GM19023 (cell line): ENCODE data around the gene NDST1.

Source experiments
- ATAC-seq: cut with Tn5 transposase; IDR thresholded peaks from one replicate; pipeline ENCODE4 v1.9.1; 2021; ENCODE audit warnings: mild to moderate bottlenecking, moderate library complexity; ENCODE audit not compliant: unreplicated experiment

The NDST1 gene

GRCh38 chr5:150521939-150522503, 14.1 kb downstream of the NDST1 start:
- no peak for ATAC-seq

GRCh38 chr5:150522504-150523414, 14.8 kb downstream of the NDST1 start:
- ATAC-seq = no peak

GRCh38 chr5:150523472-150524350, 15.8 kb downstream of the NDST1 start:
- ATAC-seq = no peak

GRCh38 chr5:150525163-150525562, 17.2 kb downstream of the NDST1 start:
- ATAC-seq = no peak

DNA sequence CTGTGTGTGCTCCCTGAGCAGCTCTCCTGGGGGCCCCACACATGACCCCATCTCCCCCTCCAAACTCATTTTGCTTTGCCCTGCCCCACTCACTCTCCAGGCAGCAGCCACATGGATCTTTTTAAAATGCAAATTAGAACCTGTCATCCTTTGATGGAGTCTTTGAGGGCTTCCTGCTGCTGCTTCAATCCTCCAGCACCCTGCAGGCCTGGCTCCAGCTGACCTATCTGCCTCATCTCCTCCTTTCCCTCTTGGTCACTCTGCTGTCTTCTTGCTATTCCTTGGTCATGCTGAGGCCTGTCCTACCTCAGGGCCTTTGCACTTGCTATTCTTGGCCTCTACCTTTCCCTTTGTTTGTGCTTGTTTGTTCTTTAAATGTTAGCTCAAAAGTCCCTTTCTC, 17.9 kb downstream of the NDST1 start:
- no peak for ATAC-seq

DNA sequence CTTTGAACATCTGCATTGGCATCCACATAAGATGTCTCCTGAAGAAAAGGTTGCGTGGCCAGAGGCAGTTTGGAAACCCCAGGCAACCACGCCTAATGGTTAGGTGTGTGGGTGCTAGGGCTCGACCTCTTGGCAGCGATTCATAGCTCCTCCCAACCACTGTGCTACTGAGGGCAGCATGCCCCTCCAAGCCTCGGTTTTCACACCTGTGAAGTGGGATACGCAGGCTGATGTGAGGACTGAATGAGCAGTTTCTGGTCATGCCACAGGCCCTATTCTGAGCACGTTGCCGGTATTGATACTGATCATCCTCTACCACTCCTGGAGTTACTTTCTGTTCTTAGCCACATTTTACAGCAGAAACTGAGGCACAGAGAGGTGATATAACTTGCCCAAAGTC, 19.1 kb downstream of the NDST1 start:
- no peak for ATAC-seq

DNA sequence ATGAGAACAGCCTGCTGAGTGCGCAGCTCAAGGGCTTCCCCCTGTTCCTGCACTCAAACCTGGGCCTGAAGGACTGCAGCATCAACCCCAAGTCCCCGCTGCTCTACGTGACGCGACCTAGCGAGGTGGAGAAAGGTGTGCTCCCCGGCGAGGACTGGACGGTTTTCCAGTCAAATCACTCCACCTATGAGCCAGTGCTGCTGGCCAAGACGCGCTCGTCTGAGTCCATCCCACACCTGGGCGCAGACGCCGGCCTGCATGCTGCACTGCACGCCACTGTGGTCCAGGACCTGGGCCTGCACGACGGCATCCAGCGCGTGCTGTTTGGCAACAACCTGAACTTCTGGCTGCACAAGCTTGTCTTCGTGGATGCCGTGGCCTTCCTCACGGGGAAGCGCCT, 19.9 kb downstream of the NDST1 start:
- no peak for ATAC-seq

DNA sequence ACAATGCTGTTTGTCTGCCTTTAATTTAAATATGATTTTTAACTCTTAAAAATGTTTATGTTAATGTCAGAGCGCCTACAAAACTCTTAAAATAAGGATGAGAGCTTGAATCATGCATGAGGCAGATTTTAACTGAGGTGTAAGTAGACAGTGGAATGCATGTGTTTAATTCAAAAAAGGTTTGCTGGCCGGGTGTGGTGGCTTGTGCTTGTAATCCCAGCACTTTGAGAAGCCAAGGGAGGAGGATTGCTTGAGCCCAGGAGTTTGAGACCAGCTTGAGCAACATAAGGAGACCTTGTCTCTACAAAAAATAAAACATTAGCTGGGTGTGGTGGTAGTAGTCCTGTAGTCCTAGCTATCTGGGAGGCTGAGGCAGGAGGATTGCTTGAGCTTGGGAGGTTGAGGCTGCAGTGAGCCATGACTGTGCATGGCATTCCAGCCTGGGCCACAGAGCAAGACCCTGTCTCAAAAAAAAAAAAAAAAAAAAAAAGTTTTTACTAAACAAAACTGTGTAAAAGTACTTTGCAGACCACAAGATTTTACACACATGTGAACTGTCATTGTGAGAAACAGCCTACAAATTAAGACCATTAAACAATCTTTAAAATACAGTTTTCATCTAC, 21.1 kb downstream of the NDST1 start:
- ATAC-seq = no peak

DNA sequence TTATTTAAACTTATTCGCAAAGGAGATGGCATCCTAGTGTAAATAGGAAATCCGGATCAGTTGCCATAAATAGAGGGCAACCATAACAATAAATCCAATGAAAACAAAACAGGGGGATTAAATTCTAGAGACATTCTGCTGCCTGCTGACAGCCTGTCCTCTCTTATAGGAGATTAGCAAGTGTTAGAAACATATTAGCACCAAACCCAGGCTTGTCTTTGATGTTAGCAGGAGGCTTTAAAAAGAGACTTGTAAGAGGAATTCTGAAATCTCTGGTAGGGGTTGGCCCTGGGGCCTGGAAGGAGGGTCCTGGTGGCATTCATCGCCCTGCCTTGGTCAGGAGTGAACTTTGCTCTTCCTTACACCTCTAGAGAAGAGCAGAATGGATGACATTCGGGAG, 21.6 kb downstream of the NDST1 start:
- no peak for ATAC-seq

DNA sequence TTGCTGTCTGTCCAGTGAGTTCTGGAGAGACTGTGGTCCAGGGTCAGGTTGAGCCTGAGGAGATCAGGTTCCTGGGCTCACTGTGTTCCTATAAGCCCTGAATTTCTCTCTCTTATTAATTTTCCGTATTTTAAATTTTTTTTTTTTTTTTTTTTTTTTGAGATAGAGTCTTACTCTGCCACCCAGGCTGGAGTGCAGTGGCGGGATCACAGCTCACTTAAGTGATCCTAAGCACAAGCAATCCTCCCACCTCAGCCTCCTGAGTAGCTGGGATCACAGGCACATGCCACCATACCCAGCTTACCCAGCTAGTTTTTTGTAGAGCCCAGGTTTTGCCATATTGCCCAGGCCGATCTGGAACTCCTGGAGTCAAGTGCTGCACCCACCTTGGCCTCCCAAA, 22.5 kb downstream of the NDST1 start:
- ATAC-seq = no peak

DNA sequence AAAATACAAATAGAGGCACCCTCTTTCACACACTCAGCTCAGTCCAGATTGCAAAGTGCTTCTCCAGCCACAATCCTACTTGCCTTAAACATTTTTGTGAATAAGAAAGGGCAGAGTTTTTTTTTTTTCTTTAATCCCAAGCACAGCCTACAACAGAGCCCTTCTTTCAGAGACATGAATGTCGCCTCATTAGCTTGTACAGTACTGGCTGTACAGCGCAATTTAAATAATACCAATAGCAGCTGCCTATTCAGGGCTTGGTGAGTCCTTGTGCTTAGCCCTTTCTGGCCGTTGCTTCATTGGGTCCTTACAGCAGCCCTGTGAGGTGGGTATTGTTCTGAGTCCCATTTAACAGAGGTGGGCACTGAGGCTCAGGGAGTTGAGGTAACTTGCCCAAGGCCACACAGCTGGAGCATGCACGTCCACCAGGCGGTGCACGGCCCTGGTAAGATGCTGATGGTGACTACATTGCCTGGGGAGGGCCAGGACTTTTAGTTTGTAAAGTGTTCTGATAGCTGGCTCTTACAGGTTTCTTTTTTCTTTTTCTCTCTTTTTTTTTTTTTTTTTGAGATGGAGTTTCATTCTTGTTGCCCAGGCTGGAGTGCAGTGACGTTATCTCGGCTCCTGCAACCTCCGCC, 23.1 kb downstream of the NDST1 start:
- ATAC-seq = no peak

DNA sequence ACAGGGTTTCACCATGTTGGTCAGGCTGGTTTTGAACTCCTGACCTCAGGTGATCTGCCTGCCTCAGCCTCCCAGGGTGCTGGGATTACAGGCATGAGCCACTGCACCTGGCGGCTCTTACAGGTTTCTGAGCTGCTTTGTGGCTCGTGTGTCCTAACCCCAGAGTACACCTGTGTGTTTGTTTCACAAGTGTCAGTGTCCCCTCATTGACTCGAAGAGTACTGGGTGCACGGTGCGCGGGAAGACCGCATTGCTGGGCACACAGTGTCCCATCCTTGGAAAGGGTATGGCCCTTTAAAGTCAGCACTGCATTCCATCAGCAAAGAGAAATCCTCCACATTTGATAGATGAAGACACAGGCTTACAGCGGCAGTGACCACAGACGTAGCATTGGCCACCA, 23.8 kb downstream of the NDST1 start:
- ATAC-seq = no peak

GRCh38 chr5:150532151-150532550, 24.2 kb downstream of the NDST1 start:
- no peak for ATAC-seq

GRCh38 chr5:150532996-150533395, 25.1 kb downstream of the NDST1 start:
- no peak for ATAC-seq

DNA sequence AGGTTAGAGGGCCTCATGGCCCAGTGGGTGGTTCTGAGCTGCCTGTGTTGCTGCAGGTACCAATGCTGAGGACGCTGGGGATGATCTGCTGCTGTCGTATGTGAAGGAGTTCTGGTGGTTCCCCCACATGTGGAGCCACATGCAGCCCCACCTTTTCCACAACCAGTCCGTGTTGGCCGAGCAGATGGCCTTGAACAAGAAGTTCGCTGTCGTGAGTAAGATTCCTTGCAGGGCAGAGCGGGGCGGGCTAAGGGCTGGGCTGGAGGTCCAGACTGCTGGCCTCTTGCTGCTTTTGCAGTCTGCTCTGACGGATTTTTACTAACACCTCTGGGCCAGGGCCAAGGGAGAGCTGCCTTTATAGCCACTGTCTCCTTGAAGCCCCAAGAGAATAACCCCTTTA, 26.9 kb downstream of the NDST1 start:
- no peak for ATAC-seq

DNA sequence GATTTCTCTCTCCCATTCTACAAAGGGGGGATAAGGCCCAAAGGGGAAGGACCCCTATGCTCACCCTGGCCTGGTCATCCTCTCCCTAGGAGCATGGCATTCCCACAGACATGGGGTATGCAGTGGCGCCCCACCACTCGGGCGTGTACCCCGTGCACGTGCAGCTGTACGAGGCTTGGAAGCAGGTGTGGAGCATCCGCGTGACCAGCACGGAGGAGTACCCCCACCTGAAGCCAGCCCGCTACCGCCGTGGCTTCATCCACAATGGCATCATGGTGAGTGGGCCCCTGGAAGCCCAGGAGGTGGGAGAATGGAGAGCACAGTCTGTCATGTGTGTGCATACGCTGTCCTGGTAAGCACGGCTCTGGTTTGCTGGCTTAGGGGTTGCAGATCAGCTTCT, 27.7 kb downstream of the NDST1 start:
- no peak for ATAC-seq

DNA sequence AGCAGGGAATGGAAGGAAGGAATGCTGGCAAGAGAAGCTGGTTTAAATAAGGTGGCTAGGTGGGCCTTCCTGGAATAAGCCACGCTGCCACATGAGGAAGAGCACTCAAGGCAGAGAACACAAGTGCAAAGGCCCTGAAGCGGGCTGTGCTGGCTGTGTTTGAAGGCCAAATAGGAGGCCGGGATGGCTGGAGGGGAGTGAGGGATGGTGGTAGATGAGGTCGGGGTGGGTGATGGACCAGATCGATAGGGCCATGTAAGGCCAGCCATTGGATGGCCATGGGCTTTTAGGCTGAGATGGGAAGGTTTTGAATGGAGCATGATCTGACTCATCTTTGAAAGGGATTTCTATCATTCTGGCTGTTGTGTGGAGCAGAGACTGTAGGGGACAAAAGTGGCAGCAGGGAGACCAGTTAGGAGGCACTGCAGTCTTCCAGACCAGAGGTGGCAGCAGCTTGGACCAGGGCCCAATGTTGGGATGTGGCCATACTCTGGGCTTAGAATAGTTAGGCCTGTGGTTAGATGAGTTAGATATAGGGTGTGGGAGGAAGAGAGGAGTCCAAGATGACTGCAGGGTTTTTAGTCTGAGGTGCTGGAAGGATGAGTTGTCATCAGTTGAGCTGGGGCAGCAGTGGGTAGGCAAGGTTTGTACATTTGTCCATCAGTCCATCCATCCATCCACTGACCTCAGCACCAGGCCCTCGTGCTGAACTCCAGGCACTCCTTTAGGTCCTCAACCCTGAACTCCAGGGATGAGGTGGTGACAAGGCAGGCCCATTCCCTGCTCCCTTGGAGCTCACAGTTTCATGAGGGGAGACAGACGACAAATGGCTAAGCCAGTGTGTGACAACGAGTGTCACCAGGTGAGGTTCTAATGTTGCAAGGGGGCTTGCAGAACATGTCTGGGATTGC, 30.3 kb downstream of the NDST1 start:
- no peak for ATAC-seq

GRCh38 chr5:150539206-150539605, 31.3 kb downstream of the NDST1 start:
- ATAC-seq = no peak

DNA sequence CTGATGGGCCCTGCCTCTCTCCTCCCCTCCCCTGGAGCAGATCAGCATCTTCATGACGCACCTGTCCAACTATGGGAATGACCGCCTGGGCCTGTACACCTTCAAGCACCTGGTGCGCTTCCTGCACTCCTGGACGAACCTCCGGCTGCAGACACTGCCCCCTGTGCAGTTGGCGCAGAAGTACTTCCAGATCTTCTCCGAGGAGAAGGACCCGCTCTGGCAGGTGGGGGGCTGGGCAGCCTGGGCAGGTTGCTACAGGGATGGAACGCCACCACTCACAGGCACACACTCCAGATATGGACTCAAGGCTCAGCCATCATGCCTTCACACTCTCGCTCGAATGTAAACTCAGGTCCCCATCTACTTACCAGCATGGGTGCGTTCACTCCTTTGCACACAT, 32.1 kb downstream of the NDST1 start:
- ATAC-seq = no peak
